Heart right ventricle (tissue), 16 donors: ENCODE results near the gene GRHL1. TPM values are rescaled to one million over a fixed set of nuclear protein-coding genes. Genes with fewer than 3 reads are reported as not detected.

Experiments
- ATAC-seq, 8 donors: fragments of 200-7000 bp; cut with Tn5 transposase; one replicate each; pipeline ENCODE4 v1.9.1; 2020; ENCODE audit warnings: mild to moderate bottlenecking in 8 of 8, moderate library complexity in 8 of 8, moderate number of reproducible peaks in 1 of 8
- DNase-seq, 2 donors: peaks; one replicate each; pipeline ENCODE4 v3.0.0-alpha.2; 2020
- H3K27ac ChIP-seq, 10 donors: fragments of 200-600 bp; sonication (generic) in 2 of 10; one replicate each; pipeline versions ENCODE4 v1.5.0 to v1.8.0; 2020 to 2022; ENCODE audit warnings: mild to moderate bottlenecking in 3 of 10
- H3K27me3 ChIP-seq, 7 donors: fragments of 200-600 bp; one replicate each; pipeline ENCODE4 v1.8.0; 2021 to 2022; ENCODE audit warnings: mild to moderate bottlenecking in 2 of 7
- H3K36me3 ChIP-seq, 9 donors: fragments of 200-600 bp; sonication (generic) in 1 of 9; one replicate each; pipeline versions ENCODE4 v1.5.0 to v1.8.0; 2020 to 2022; ENCODE audit warnings: mild to moderate bottlenecking in 2 of 9
- H3K4me1 ChIP-seq, 9 donors: fragments of 200-600 bp; sonication (generic) in 1 of 9; one replicate each; pipeline versions ENCODE4 v1.5.0 to v1.8.0; 2020 to 2022; ENCODE audit warnings: mild to moderate bottlenecking in 4 of 9
- H3K4me3 ChIP-seq, 10 donors: fragments of 200-600 bp; sonication (generic) in 2 of 10; one replicate each; pipeline versions ENCODE4 v1.5.0 to v1.8.0; 2020 to 2022; ENCODE audit warnings: mild to moderate bottlenecking in 7 of 10, moderate library complexity in 2 of 10
- H3K9me3 ChIP-seq, 11 donors: fragments of 200-600 bp in 10 of 11; sonication (generic) in 2 of 11; one replicate each; pipeline versions ENCODE4 v1.5.0 to v1.8.0; 2013 to 2022; ENCODE audit warnings: mild to moderate bottlenecking in 2 of 11, control low read depth in 1 of 11, moderate library complexity in 1 of 11
- CTCF ChIP-seq, 9 donors: fragments of 200-600 bp; sonication (generic) in 2 of 9; IDR thresholded peaks; one replicate each; pipeline versions ENCODE4 v1.5.0 to v1.8.0; 2021 to 2022; ENCODE audit warnings: antibody characterized with exemption in 9 of 9, mild to moderate bottlenecking in 5 of 9, moderate library complexity in 1 of 9
- WGBS, 2 donors: extraction: QIAGEN DNeasy Blood & Tissue Kit; methylation state at CpG; one replicate each; pipeline ENCODE4 v1.1.7; 2013; ENCODE audit warnings: inconsistent platforms in 1 of 2; 5-methylcytosine and 5-hydroxymethylcytosine counted together
- intact Hi-C, 10 donors: fragments of 100-400 bp; cut with DNase I; formaldehyde crosslinking; loops; one replicate each; pipeline versions ENCODE4 v1.11.1 to v1.14.2; 2022
- polyA plus RNA-seq, 2 donors: library from polyadenylated mRNA; stranded (reverse); fragments of 200-250 nt; gene quantifications; one replicate each; pipeline ENCODE4 v1.2.3, GENCODE V29; 2013
- total RNA-seq, 10 donors: library from RNA; stranded (reverse); fragmentation: NEBNext Ultra II Directional in 3 of 10; extraction: Animal tissue kit (Norgen Biotek cat#: 25700) in 3 of 10; gene quantifications; one replicate each; pipeline versions ENCODE4 v1.2.1 to v1.2.4, GENCODE V29; 2021 to 2023
- donor health status: Arrhythmogenic right ventricular cardiomyopathy.
- donor health status: ischemic (EF 13 %, LVEDD 7.1; RV severe dilation, severe dysfunction).
- donor health status: healthy with polysubstance abuse.
- donor health status: DM: no; HTN: yes; CAD: no.
- donor health status: DM: no; HTN: no; CAD: no.
- donor health status: ischemic (EF 25% LVEDD 6.9; RV normal size, moderate dysfunction).
- donor health status: ischemic (EF 25% LVEDD 5.7; RV mildly dilated, moderate dysfunction).
- donor health status: healthy.
- donor health status: DM: yes; HTN: yes; CAD: no.
- donor health status: Ischemic cardiomyopathy.
- donor health status: ischemic (EF 35%, LVEDD 5.7; RV mildly dilated, moderate dysfunction).
- donor health status: nonischemic (EF 11% LVEDD 7.7; RV severe dilation, severe dysfunction).
- donor health status: DM: yes; HTN: yes; CAD: no.
- donor health status: PGD.
- donor health status: ischemic (EF 29% LVEDD 5.4; RV normal size, mild dysfunction).
- donor health status: nonischemic (EF 23%, LVEDD 6.1; RV moderate dilation, normal function).

The GRHL1 gene
- total and polyA plus RNA-seq, 12 donors = 0.29 to 3.0 (median 0.90) TPM

GRCh38 chr2:10022445-10022844 is 71.0 kb downstream of the GRHL1 start:
- WGBS, 2 donors = 96 to 97% methylated on average over 4 of the region's 4 CpGs
- Histone ChIP-seq H3K4me3 (no peak overlapping the region), H3K4me1 (peaks cover 0 to 14% (median 0%) of the 10 kb centered on the region in 9 donors), H3K27me3 (no peaks in the 10 kb centered on the region), H3K27ac (no peak overlapping the region), H3K9me3 (peaks cover 0 to 6% (median 0%) of the 10 kb centered on the region in 11 donors), H3K36me3 (no peaks in the 10 kb centered on the region)
- ATAC-seq = no peak
- DNase-seq = no peak
- no peak for TF ChIP-seq CTCF (IDR thresholded peaks at IDR 0.05)
- intact Hi-C loops = no loop called here

GRCh38 chr2:10022966-10023662 is 71.6 kb downstream of the GRHL1 start:
- DNase-seq (no peak), ATAC-seq (no peak)
- Histone ChIP-seq H3K4me3 (no peak overlapping the region), H3K27me3 (no peaks in the 10 kb centered on the region), H3K27ac (no peak overlapping the region), H3K4me1 (peaks cover 4 to 18% (median 6%) of the 10 kb centered on the region in 9 donors), H3K9me3 (no peaks in the 10 kb centered on the region), H3K36me3 (no peaks in the 10 kb centered on the region)
- intact Hi-C loops = no loop called here
- 85 to 91% methylated on average over 10 of the region's 10 CpGs for WGBS, 2 donors
- peak in 2 of 9 donors; percentile 12 to 24 for TF ChIP-seq CTCF (IDR thresholded peaks at IDR 0.05)

GRCh38 chr2:10026940-10027569 is 75.6 kb downstream of the GRHL1 start:
- H3K27me3 ChIP-seq = no peaks in the 10 kb centered on the region
- TF ChIP-seq CTCF (IDR thresholded peaks at IDR 0.05) = no peak
- H3K9me3 ChIP-seq = no peaks in the 10 kb centered on the region
- H3K4me3 ChIP-seq = no peak overlapping the region
- no peak for ATAC-seq
- H3K27ac ChIP-seq = peak overlapping the region in 7 of 10 donors; percentile 80 to 91 (median 83)
- H3K36me3 ChIP-seq = no peaks in the 10 kb centered on the region
- no peak for DNase-seq
- intact Hi-C loops = loop anchor here in 1 of 10 donors (5.0 kb wide), 1 partner anchor 40 kb away; no protein-coding TSS in a partner anchor
- WGBS, 2 donors = 85 to 91% methylated on average over 8 of the region's 8 CpGs
- H3K4me1 ChIP-seq = peaks cover 14 to 39% (median 31%) of the 10 kb centered on the region in 9 donors

GRCh38 chr2:10027660-10028330 is 76.3 kb downstream of the GRHL1 start:
- intact Hi-C loops = loop anchor here in 1 of 10 donors (5.0 kb wide), 1 partner anchor 40 kb away; no protein-coding TSS in a partner anchor
- Histone ChIP-seq H3K4me3 (no peak overlapping the region), H3K9me3 (no peaks in the 10 kb centered on the region), H3K4me1 (peaks cover 14 to 39% (median 31%) of the 10 kb centered on the region in 9 donors), H3K27ac (peak overlapping the region in 9 of 10 donors; percentile 65 to 91 (median 83)), H3K27me3 (no peaks in the 10 kb centered on the region), H3K36me3 (no peaks in the 10 kb centered on the region)
- no peak for DNase-seq
- TF ChIP-seq CTCF (IDR thresholded peaks at IDR 0.05) = no peak
- WGBS, 2 donors = 69 to 72% methylated on average over 16 of the region's 16 CpGs
- ATAC-seq = peak in 3 of 8 donors; percentile 3 to 20 (median 8)
